Activated effector memory CD4-positive, alpha-beta T cell treated with Interleukin-2 at 50 U/mL for 16 hours (primary cell): ENCODE measurements around the gene PRSS57.
"Not testable (repeated sequence)": the region's sequence is repeated elsewhere in the genome, so short reads cannot be mapped to it uniquely, and the experiment has no call there.

Source experiments
- DNase-seq: peaks from one replicate; pipeline ENCODE4 v3.0.0-alpha.2; 2020

Gene PRSS57

GRCh38 chr19:695352-695949 is at the start of gene PRSS57:
PRSS57 (minus strand) TSS chr19:695452; CDS start chr19:695430, 22 bp downstream.
- DNase-seq = no peak

DNA sequence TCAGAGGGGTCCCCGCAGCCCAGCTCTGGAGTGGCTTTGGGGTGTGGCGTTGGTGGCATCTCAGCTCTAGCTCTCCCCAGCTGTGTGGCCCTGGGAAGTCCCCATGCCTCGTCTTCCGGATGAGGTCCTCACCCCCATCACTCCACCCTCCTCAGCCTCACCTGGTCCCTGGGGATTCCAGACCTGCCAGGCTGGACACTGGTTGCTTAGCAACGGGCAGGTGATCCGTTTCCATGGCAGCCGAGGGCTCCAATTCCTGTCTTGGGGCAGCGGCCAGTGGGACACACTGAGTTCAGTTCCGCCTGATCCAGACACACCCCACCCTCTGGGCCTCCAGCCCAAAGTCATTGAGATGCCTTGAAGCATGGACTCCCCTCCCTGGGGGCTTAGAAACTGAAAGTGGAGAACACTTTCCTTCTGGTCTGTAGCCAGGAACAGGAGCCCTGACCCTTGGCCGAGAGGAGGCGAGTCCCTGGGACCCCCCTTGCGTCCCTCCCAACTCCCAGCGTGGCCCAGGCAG is 48.0 kb upstream of the PRSS57 start:
- DNase-seq = no peak

- no peak for DNase-seq
Measured at GRCh38 chr19:742540-743075, 47.4 kb upstream of the PRSS57 start.

DNA sequence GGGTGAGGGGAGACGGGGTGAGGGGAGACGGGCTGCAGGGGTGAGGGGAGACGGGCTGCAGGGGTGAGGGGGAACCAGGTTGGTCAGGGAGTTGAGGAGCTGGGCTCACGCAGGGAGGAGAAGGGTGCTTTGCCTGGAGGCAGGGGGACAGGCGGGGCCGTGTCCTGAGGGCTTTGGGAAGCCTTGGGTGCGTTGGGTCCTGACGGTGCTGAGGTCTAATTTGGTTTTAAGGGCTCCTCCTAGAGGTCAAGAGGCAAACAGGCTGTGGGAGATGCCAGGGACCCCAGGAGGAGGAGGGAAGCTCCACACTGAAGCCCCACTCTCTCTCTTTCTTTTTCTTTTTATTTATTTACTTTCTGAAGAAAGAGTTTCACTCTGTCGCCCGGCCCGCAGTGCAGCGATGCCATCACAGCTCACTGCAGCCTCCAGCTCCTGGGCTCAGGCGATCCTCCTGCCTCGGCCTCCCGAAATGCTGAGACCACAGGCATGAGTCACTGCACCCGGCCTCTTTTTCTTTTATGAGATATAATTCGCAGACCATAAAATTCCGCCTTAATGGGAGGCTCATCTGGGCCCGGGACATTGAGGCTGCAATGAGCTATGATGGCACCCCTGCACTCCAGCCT is 46.4 kb upstream of the PRSS57 start:
- DNase-seq = no peak

- DNase-seq = not testable (repeated sequence)
Measured at GRCh38 chr19:740816-741505, 45.7 kb upstream of the PRSS57 start.

DNA sequence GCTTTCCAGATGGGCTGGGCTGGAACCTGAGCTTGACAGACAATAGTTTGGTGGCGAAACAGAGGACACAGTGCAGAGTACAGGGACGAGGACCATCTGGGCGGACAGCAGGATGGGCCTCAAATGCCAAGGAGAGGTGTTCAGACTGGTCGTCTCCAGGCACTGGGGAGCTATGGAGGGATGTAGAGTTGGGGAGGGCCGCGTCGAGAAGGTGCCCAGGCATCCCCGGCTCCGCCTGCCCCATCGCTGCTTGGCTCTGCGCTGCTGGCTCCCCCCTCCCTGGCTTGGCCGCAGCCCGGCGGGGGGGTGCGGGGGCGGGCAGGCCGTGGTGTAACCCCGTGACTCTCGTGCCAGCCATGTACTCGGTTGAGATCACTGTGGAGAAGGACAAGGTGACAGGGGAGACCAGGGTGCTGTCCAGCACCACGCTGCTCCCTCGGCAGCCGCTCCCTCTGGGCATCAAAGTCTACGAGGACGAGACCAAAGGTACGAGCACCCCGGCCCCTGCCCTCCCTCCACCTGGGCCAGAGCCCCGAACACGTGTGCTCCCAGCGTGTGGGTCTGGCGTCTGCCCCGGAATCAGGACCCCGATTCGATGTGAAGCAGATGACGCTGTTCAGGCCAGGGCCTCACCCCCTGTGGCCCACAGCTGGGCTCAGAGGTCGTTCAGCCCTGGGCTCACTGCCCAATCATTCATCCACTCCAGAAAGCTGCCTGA is 44.9 kb upstream of the PRSS57 start:
- no peak for DNase-seq

GRCh38 chr19:738509-739128 is 43.4 kb upstream of the PRSS57 start:
- DNase-seq = no peak

- DNase-seq = peak; percentile 26
Measured at GRCh38 chr19:737591-738093, 42.4 kb upstream of the PRSS57 start.

DNA sequence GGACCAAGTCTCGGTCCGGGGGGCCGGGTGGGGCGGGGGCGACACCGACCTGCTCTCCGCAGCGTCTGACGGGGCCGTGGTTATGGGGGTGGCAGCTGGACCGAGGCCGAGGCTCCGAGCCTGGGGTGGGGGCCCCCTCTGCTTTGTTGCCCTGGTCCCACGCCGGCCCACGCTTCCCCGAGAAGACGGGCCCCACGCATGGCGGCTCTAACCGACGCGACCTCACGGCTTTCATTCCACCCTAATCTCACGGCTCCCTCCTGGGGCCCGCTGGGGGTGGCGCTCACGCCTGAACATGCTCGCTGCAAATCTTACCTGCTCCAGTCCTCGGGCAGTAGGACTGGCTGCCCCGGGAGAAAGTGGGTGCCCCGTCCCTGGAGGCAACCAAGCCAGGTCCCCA is 40.9 kb upstream of the PRSS57 start:
- no peak for DNase-seq

- no peak for DNase-seq
Measured at GRCh38 chr19:734716-735115, 39.5 kb upstream of the PRSS57 start.

- DNase-seq = no peak
Measured at GRCh38 chr19:732148-733069, 37.2 kb upstream of the PRSS57 start.

DNA sequence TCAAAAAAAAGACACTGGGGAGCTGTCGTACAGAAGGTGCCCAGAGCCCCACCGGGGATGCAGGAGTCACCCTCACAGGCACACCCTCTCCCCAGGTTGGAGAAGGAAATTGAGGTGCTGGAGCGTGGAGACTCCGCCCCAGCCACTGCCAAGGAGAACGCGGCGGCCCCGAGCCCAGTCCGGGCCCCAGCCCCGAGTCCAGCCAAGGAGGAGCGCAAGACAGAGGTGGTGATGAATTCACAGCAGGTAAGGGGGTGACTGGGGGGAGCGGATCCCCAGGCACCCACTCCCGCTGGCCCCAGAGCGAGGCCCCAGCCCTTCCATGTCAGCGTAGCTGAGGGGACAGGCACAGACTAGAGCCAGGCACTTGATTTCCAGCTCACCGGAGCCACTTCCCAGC is 35.7 kb upstream of the PRSS57 start:
- no peak for DNase-seq

GRCh38 chr19:729965-730668 is 34.9 kb upstream of the PRSS57 start:
- no peak for DNase-seq

DNA sequence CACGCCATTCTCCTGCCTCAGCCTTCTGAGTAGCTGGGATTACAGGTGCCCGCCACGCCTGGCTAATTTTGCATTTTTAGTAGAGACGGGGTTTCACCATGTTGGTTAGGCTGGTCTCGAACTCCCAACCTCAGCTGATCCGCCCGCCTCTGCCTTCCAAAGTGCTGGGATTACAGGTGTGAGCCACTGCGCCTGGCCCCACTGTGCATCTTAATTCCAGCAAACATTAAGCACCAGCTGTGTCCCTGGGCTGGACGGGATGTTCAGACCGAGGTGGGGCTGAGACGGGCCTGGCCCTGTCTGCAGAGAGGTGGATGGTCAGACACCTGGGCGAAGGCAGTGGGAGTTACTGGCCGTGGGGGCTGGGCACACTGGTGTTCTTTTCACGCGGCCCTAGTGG is 34.3 kb upstream of the PRSS57 start:
- DNase-seq = not testable (repeated sequence)

DNA sequence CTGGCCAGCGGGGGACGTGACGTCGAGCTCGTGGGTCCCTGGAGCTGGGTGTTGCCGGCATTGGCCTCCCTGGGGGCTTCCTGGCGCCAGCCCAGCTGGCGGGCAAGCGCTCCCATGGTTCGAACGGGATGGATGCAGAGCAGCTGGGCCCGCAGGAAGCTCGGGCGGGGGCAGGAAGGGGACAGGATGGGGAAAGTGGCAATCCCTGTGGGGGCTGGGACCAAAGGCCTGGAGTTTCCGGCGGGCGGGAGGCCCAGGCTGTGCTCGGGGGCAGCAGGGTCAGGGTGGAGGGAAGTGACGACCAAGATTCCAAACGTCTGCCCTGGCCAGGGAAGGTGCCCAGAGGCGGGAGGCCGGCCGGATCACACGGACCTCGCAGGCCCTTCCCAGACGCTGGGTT is 32.8 kb upstream of the PRSS57 start:
- no peak for DNase-seq

- no peak for DNase-seq
Measured at GRCh38 chr19:726993-727956, 32.0 kb upstream of the PRSS57 start.

GRCh38 chr19:725461-726089 is 30.3 kb upstream of the PRSS57 start:
- DNase-seq = no peak

GRCh38 chr19:723714-724113 is 28.5 kb upstream of the PRSS57 start:
- DNase-seq = no peak

- DNase-seq = no peak
Measured at GRCh38 chr19:723247-723646, 28.0 kb upstream of the PRSS57 start.
